Activated gamma-delta T cell treated with anti-CD3 and anti-CD28 coated beads, Interleukin-2, amount 50 U/mL, for 16 hours (primary cell): Measurements from ENCODE around the gene MAP3K2.

Experiments used
- DNase-seq: peaks from one replicate; pipeline ENCODE4 v3.0.0-alpha.2; 2020; ENCODE audit warnings: low read depth

MAP3K2 gene, protein sequence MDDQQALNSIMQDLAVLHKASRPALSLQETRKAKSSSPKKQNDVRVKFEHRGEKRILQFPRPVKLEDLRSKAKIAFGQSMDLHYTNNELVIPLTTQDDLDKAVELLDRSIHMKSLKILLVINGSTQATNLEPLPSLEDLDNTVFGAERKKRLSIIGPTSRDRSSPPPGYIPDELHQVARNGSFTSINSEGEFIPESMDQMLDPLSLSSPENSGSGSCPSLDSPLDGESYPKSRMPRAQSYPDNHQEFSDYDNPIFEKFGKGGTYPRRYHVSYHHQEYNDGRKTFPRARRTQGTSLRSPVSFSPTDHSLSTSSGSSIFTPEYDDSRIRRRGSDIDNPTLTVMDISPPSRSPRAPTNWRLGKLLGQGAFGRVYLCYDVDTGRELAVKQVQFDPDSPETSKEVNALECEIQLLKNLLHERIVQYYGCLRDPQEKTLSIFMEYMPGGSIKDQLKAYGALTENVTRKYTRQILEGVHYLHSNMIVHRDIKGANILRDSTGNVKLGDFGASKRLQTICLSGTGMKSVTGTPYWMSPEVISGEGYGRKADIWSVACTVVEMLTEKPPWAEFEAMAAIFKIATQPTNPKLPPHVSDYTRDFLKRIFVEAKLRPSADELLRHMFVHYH

GRCh38 chr2:127387655-127388422 is at the start of gene MAP3K2:
Gene MAP3K2 (minus strand): TSS chr2:127387975. CDS start chr2:127343129, 44,846 bp downstream.
- peak; percentile 90 for DNase-seq

GRCh38 chr2:127437056-127437455 is 49.3 kb upstream of the MAP3K2 start:
- DNase-seq: no peak

DNA sequence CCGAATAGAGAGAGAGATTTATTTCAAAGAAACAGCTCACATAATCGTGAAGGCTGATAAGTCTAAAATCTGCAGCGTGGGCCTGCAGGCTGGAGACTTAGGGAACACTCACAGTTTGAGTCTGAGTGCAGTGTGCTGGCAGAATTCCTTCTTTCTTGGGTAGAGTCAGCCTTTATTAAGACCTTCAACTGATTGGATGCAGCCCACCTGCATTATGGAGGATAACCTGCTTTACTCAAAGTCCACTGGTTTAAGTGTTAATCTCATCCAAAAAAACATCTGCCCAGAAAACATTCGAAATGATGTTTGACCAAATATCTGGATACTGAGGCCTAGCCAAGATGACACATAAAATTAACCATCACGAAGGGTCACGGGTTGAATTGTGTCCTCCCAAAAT is 46.7 kb upstream of the MAP3K2 start:
- no peak for DNase-seq

DNA sequence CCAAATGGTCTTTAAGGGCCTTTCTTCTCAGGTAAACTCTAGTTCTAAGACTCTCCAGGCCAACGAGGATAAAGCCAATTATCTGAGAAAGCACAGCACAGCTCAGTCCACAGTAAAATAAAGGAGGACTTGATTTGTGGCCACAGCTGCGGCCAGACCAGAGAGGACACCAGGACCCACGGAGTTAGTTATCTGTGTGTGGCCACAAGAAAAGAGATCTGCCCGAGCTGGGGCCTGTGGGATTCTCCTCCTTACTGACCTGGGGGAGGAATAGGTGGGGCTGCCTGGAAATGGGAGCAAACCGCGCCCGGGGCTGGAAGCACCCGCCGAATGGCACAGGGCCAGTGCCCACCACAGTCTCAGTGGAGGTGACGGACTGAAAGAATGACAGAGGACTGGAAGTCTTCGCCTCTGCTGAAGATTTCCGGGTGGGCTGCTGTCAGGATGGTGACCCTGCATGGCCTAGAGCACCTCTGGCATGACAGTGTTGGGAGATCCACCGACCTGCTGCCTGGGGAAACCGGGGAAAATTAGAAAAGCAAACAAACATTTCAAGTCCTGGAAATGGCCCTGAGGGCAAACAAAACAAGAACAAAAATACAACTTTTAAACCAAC is 43.7 kb upstream of the MAP3K2 start:
- no peak for DNase-seq

DNA sequence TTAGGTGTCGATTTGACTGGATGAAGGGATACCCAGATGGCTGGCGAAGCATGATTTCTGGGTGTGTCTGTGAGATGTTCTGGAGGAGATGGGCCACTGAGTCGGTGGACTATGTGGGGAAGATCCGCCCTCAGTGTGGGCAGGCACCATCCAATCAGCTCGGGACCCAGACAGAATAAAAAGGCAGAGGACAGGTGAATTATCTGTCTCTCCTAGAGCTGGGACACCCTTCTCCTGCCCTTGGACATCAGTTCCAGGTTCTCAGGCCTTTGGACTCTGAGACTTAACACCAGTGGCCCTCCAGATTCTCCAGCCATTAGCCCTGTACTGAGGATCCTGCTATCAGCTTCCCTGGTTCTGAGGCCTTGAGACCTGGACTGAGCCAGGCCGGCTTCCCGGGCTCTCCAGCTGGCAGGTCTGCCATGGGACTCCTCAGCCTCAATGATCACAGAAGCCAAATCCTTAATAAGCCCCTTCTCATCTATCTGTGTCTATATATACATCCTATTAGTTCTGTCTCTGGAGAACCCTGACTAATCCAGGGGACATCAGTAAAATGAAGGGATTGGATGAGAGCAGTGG is 42.2 kb upstream of the MAP3K2 start:
- no peak for DNase-seq

DNA sequence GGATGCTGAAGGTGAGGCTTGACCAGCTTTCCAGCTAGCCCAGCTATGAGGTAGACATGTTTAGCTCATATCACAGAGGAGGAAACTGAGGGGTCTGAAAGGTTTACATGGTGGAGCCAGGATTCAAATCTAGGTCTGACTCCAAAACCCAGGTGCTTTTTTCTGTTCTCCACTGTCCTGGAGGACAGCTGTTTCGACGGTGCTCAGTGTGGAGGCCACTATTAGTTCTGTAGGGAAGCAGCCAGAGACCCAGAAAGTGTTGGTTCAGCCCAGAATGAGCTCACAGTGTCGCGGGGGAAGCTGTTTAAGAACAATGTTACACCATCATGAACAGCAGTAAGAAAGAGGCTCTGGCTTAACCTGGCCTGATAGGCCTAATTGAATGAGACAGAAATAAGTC is 41.5 kb upstream of the MAP3K2 start:
- no peak for DNase-seq

GRCh38 chr2:127428815-127429109 is 41.0 kb upstream of the MAP3K2 start:
- no peak for DNase-seq

DNA sequence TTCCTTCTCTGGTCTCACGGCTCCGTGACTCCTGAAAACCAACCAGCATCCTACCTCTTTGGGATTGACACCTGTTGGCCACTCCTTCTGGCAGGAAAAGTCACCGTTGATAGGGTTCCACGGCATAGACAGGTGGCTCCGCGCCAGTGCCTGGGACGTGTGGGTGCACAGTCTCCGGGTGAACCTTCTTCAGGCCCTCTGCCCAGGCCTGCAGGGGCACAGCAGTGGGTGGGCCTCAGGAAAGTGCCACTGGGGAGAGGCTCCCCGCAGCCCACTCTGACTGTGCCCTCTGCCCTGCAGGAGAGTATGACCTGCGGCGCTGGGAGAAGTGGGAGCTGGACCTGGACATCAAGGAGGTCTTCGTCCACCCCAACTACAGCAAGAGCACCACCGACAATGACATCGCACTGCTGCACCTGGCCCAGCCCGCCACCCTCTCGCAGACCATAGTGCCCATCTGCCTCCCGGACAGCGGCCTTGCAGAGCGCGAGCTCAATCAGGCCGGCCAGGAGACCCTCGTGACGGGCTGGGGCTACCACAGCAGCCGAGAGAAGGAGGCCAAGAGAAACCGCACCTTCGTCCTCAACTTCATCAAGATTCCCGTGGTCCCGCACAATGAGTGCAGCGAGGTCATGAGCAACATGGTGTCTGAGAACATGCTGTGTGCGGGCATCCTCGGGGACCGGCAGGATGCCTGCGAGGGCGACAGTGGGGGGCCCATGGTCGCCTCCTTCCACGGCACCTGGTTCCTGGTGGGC is 40.5 kb upstream of the MAP3K2 start:
- DNase-seq: no peak

GRCh38 chr2:127427376-127428056 is 39.7 kb upstream of the MAP3K2 start:
- DNase-seq: no peak

GRCh38 chr2:127426501-127427354 is 39.0 kb upstream of the MAP3K2 start:
- DNase-seq: no peak

DNA sequence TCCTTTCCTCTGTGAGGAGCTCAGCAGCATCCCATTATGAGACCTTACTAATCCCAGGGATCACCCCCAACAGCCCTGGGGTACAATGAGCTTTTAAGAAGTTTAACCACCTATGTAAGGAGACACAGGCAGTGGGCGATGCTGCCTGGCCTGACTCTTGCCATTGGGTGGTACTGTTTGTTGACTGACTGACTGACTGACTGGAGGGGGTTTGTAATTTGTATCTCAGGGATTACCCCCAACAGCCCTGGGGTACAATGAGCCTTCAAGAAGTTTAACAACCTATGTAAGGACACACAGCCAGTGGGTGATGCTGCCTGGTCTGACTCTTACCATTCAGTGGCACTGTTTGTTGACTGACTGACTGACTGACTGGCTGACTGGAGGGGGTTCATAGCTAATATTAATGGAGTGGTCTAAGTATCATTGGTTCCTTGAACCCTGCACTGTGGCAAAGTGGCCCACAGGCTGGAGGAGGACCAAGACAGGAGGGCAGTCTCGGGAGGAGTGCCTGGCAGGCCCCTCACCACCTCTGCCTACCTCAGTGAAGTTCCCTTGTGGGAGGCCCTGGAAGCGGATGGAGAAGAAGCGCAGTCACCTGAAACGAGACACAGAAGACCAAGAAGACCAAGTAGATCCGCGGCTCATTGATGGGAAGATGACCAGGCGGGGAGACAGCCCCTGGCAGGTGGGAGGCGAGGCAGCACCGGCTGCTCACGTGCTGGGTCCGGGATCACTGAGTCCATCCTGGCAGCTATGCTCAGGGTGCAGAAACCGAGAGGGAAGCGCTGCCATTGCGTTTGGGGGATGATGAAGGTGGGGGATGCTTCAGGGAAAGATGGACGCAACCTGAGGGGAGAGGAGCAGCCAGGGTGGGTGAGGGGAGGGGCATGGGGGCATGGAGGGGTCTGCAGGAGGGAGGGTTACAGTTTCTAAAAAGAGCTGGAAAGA is 38.0 kb upstream of the MAP3K2 start:
- no peak for DNase-seq

DNA sequence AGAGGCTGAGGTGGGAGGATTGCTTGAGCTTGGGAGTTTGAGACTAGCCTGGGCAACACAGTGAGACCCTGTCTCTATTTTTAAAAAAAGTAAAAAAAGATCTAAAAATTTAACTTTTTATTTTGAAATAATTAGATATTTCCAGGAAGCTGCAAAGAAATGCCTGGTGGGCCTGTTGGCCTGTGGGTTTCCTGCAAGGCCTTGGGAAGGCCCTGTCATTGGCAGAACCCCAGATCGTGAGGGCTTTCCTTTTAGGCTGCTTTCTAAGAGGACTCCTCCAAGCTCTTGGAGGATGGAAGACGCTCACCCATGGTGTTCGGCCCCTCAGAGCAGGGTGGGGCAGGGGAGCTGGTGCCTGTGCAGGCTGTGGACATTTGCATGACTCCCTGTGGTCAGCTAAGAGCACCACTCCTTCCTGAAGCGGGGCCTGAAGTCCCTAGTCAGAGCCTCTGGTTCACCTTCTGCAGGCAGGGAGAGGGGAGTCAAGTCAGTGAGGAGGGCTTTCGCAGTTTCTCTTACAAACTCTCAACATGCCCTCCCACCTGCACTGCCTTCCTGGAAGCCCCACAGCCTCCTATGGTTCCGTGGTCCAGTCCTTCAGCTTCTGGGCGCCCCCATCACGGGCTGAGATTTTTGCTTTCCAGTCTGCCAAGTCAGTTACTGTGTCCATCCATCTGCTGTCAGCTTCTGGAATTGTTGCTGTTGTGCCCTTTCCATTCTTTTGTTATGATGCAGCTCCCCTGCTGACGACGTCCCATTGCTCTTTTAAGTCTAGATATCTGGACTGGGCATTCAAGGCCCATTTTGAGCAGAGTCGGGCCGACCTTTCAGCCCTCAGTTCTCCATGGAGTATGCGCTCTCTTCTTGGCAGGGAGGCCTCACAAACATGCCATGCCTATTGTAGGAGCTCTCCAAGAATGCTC is 37.1 kb upstream of the MAP3K2 start:
- DNase-seq: no peak

DNA sequence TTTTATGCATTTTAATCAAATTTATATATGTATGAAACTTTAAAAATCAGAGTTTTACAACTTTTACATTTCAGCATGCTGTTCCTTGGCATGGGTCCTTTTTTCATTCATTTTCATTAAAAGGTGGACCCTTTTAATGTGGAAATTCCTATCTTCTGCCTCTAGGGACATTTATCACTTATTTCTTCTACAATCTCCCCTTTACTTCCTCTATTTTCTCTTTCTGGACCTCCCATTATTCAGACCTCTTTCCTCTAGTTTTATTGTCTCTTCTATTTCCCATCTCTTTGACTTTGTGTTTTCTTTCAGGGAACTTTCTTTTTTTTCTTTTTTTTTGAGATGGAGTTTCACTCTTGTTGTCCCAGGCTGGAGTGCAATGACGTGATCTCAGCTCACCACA is 36.1 kb upstream of the MAP3K2 start:
- no peak for DNase-seq

DNA sequence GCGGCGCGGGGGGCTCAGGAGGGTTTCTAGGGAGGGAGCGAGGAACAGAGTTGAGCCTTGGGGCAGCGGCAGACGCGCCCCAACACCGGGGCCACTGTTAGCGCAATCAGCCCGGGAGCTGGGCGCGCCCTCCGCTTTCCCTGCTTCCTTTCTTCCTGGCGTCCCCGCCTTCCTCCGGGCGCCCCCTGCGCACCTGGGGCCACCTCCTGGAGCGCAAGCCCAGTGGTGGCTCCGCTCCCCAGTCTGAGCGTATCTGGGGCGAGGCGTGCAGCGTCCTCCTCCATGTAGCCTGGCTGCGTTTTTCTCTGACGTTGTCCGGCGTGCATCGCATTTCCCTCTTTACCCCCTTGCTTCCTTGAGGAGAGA is 35.7 kb upstream of the MAP3K2 start:
- DNase-seq: no peak

DNA sequence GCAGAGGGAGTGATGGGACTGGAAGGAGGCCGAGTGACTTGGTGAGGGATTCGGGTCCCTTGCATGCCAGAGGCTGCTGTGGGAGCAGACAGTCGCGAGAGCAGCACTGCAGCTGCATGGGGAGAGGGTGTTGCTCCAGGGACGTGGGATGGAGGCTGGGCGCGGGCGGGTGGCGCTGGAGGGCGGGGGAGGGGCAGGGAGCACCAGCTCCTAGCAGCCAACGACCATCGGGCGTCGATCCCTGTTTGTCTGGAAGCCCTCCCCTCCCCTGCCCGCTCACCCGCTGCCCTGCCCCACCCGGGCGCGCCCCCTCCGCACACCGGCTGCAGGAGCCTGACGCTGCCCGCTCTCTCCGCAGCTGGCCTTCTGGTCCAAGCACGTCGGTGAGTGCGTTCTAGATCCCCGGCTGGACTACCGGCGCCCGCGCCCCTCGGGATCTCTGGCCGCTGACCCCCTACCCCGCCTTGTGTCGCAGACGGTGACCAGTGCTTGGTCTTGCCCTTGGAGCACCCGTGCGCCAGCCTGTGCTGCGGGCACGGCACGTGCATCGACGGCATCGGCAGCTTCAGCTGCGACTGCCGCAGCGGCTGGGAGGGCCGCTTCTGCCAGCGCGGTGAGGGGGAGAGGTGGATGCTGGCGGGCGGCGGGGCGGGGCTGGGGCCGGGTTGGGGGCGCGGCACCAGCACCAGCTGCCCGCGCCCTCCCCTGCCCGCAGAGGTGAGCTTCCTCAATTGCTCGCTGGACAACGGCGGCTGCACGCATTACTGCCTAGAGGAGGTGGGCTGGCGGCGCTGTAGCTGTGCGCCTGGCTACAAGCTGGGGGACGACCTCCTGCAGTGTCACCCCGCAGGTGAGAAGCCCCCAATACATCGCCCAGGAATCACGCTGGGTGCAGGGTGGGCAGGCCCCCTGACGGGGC is 35.0 kb upstream of the MAP3K2 start:
- DNase-seq: no peak

DNA sequence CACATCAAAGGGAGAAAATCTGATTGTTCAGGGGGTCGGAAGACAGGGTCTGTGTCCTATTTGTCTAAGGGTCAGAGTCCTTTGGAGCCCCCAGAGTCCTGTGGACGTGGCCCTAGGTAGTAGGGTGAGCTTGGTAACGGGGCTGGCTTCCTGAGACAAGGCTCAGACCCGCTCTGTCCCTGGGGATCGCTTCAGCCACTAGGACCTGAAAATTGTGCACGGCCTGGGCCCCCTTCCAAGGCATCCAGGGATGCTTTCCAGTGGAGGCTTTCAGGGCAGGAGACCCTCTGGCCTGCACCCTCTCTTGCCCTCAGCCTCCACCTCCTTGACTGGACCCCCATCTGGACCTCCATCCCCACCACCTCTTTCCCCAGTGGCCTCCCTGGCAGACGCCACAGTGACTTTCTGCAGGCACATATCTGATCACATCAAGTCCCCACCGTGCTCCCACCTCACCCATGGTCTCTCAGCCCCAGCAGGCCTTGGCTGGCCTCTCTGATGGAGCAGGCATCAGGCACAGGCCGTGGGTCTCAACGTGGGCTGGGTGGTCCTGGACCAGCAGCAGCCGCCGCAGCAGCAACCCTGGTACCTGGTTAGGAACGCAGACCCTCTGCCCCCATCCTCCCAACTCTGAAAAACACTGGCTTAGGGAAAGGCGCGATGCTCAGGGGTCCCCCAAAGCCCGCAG is 34.2 kb upstream of the MAP3K2 start:
- no peak for DNase-seq
